Hippocampal formation (tissue), 2 donors: ENCODE measurements around the gene CD99.
"Not testable (repeated sequence)": the region's sequence is repeated elsewhere in the genome, so short reads cannot be mapped to it uniquely, and the experiment has no call there.

ENCODE experiments used
- DNase-seq, 2 donors: peaks; one replicate each; lab custom pipeline; 2025; lab: John Stamatoyannopoulos, UW

Gene CD99

GRCh38 chrX:2675657-2676200 lies 15.4 kb upstream of the CD99 start:
- not testable (repeated sequence) for DNase-seq

GRCh38 chrX:2676794-2677675 lies 14.1 kb upstream of the CD99 start:
- DNase-seq: no peak

- DNase-seq: no peak
Measured at GRCh38 chrX:2677764-2678163, 13.3 kb upstream of the CD99 start.

GRCh38 chrX:2678583-2678982 lies 12.5 kb upstream of the CD99 start:
- DNase-seq: no peak

GRCh38 chrX:2679534-2680485 lies 11.3 kb upstream of the CD99 start:
- DNase-seq: no peak

- no peak for DNase-seq
Measured at GRCh38 chrX:2680486-2681348, 10.4 kb upstream of the CD99 start.

GRCh38 chrX:2682565-2683177 lies 8.4 kb upstream of the CD99 start:
- DNase-seq: no peak

- DNase-seq: no peak
Measured at GRCh38 chrX:2684256-2684655, 6.8 kb upstream of the CD99 start.

- no peak for DNase-seq
Measured at GRCh38 chrX:2685886-2686285, 5.2 kb upstream of the CD99 start.

GRCh38 chrX:2689773-2690666 lies 1.1 kb upstream of the CD99 start:
- no peak for DNase-seq

GRCh38 chrX:2691543-2692220 lies 587 bp downstream of the CD99 start:
- DNase-seq: no peak

GRCh38 chrX:2692221-2693112 lies 1.4 kb downstream of the CD99 start:
- no peak for DNase-seq

- DNase-seq: no peak
Measured at GRCh38 chrX:2693113-2694002, 2.3 kb downstream of the CD99 start.

- DNase-seq: no peak
Measured at GRCh38 chrX:2694914-2695267, 3.8 kb downstream of the CD99 start.

- no peak for DNase-seq
Measured at GRCh38 chrX:2696698-2697215, 5.7 kb downstream of the CD99 start.

- no peak for DNase-seq
Measured at GRCh38 chrX:2697306-2697705, 6.2 kb downstream of the CD99 start.

GRCh38 chrX:2697741-2698299 lies 6.7 kb downstream of the CD99 start:
- no peak for DNase-seq
